ENCODE data around the gene LY6G6C.

DNA sequence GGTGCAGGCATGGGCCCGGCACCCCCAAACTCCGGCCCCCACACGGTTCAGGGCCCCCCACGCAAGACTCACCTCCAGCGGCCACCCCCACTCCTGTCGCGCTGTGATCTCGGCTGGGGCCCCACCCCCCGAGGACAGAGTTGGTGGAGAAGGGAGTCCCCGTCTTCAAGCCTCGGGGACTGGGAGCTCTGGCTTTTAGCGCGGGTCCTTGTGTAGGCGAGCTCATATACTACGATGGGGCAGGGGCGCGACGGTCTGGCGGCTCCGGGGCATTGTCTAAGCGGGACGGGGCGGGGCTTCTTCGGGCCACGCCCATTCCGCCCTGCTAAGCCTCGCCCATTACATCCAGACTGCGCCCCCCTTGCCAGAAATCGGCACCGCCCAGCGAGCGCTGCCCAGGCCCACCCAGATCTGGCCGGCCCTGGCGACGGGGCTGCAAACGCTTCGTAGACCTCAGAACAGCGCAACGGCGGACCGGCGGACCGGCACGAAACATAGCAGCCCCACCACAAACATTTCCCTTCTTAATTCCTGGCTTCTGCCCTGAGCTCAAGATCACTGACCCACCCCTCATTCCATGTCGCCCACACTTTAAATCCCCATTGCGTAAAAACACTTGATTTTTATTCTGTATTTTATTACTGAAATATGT is 8.6 kb upstream of the LY6G6C start:
- TF ChIP-seq, protein P1, sequence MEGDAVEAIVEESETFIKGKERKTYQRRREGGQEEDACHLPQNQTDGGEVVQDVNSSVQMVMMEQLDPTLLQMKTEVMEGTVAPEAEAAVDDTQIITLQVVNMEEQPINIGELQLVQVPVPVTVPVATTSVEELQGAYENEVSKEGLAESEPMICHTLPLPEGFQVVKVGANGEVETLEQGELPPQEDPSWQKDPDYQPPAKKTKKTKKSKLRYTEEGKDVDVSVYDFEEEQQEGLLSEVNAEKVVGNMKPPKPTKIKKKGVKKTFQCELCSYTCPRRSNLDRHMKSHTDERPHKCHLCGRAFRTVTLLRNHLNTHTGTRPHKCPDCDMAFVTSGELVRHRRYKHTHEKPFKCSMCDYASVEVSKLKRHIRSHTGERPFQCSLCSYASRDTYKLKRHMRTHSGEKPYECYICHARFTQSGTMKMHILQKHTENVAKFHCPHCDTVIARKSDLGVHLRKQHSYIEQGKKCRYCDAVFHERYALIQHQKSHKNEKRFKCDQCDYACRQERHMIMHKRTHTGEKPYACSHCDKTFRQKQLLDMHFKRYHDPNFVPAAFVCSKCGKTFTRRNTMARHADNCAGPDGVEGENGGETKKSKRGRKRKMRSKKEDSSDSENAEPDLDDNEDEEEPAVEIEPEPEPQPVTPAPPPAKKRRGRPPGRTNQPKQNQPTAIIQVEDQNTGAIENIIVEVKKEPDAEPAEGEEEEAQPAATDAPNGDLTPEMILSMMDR (conservative IDR thresholded peaks at IDR 0.05; ENCODE audit: low read depth, low read length), result no peak
- TF ChIP-seq EZH2 (IDR thresholded peaks at IDR 0.05; ENCODE audit: borderline replicate concordance, low read depth, low read length, poor library complexity, severe bottlenecking), result no peak
